HG03460 (cell line): ENCODE measurements around the gene ZNF684.
"Not testable (repeated sequence)": the region's sequence is repeated elsewhere in the genome, so short reads cannot be mapped to it uniquely, and the experiment has no call there.

Experiments
- ATAC-seq: cut with Tn5 transposase; IDR thresholded peaks from one replicate; pipeline ENCODE4 v1.9.1; 2021; ENCODE audit not compliant: unreplicated experiment

The ZNF684 gene

GRCh38 chr1:40531381-40532061 is at the start of gene ZNF684:
TSS of gene ZNF684 (plus strand) at chr1:40531637. CDS start at chr1:40533167, 1,530 bp downstream.
- ATAC-seq: peak; percentile 94

GRCh38 chr1:40495315-40495903 is 36.0 kb upstream of the ZNF684 start:
- no peak for ATAC-seq

GRCh38 chr1:40502651-40503050 is 28.8 kb upstream of the ZNF684 start:
- ATAC-seq: not testable (repeated sequence)

GRCh38 chr1:40507973-40508372 is 23.5 kb upstream of the ZNF684 start:
- no peak for ATAC-seq

GRCh38 chr1:40508375-40509341 is 22.8 kb upstream of the ZNF684 start, which contains the start of gene EXO5:
TSS of gene EXO5 (plus strand) at chr1:40508767. CDS start at chr1:40514545, 5,778 bp downstream.
- ATAC-seq: peak; percentile 82

GRCh38 chr1:40519517-40519916 is 11.9 kb upstream of the ZNF684 start:
- ATAC-seq: no peak

- no peak for ATAC-seq
Observed at GRCh38 chr1:40530735-40531380, 579 bp upstream of the ZNF684 start.

- ATAC-seq: peak; percentile 5
Observed at GRCh38 chr1:40532062-40532389, 589 bp downstream of the ZNF684 start.

GRCh38 chr1:40532844-40533424 is 1.5 kb downstream of the ZNF684 start:
- no peak for ATAC-seq

- ATAC-seq: no peak
Observed at GRCh38 chr1:40534589-40534988, 3.2 kb downstream of the ZNF684 start.

- ATAC-seq: no peak
Observed at GRCh38 chr1:40535732-40536131, 4.3 kb downstream of the ZNF684 start.

GRCh38 chr1:40539338-40539737 is 7.9 kb downstream of the ZNF684 start:
- no peak for ATAC-seq

GRCh38 chr1:40546957-40547356 is 15.5 kb downstream of the ZNF684 start:
- no peak for ATAC-seq

- ATAC-seq: no peak
Observed at GRCh38 chr1:40553017-40553416, 21.6 kb downstream of the ZNF684 start.

- ATAC-seq: not testable (repeated sequence)
Observed at GRCh38 chr1:40554807-40555206, 23.4 kb downstream of the ZNF684 start.

- ATAC-seq: no peak
Observed at GRCh38 chr1:40556121-40556520, 24.7 kb downstream of the ZNF684 start.

GRCh38 chr1:40558241-40558640 is 26.8 kb downstream of the ZNF684 start:
- not testable (repeated sequence) for ATAC-seq

- ATAC-seq: no peak
Observed at GRCh38 chr1:40562185-40562584, 30.7 kb downstream of the ZNF684 start.

GRCh38 chr1:40563266-40563665 is 31.8 kb downstream of the ZNF684 start:
- no peak for ATAC-seq

- no peak for ATAC-seq
Observed at GRCh38 chr1:40564506-40564905, 33.1 kb downstream of the ZNF684 start.

GRCh38 chr1:40564913-40565312 is 33.5 kb downstream of the ZNF684 start:
- ATAC-seq: no peak
